ENCODE results near the gene FGFR4. TPM values are rescaled to one million over a fixed set of nuclear protein-coding genes. Genes with fewer than 3 reads are reported as not detected.

The FGFR4 gene
- total and polyA plus RNA-seq, 2 experiments from 2014 or later, result 43.4 to 150 TPM

DNA sequence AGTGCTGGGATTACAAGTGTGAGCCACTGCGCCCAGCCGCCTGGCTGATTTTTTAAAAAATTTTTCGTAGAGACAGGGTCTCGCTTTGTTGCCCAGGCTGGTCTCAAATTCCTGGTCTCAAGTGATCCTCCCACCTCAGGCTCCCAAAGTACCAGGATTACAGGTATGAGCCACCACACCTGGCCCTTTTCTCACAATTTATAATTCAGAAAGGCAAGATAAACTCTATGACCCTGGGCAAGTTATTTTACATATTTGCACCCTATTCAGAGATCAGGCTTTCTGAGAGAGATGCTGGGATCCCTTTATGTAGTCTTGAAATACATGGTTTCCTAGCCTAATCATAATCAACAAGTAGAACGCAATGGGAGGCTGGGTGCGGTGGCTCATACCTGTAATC, 43.6 kb upstream of the FGFR4 start:
- H4K20me1 ChIP-seq (replicated peaks; ENCODE audit: insufficient read depth), result peaks cover 4% of the 10 kb centered on the region
- Mint-ChIP-seq H3K9me3 (no peaks in the 10 kb centered on the region), H3K27ac (no peak overlapping the region), H3K4me3 (no peak overlapping the region), H3K36me3 (ENCODE audit: low read depth) (peaks cover 21% of the 10 kb centered on the region), H3K27me3 (ENCODE audit: insufficient read depth, low read depth, poor library complexity) (no peaks in the 10 kb centered on the region), H3K4me1 (no peaks in the 10 kb centered on the region)
- no peak overlapping the region for H3K4me3 ChIP-seq
- H3K4me2 ChIP-seq, result no peak overlapping the region
- ATAC-seq (no peak), DNase-seq (ENCODE audit: low spot score) (no peak)
- TF ChIP-seq, protein P1, sequence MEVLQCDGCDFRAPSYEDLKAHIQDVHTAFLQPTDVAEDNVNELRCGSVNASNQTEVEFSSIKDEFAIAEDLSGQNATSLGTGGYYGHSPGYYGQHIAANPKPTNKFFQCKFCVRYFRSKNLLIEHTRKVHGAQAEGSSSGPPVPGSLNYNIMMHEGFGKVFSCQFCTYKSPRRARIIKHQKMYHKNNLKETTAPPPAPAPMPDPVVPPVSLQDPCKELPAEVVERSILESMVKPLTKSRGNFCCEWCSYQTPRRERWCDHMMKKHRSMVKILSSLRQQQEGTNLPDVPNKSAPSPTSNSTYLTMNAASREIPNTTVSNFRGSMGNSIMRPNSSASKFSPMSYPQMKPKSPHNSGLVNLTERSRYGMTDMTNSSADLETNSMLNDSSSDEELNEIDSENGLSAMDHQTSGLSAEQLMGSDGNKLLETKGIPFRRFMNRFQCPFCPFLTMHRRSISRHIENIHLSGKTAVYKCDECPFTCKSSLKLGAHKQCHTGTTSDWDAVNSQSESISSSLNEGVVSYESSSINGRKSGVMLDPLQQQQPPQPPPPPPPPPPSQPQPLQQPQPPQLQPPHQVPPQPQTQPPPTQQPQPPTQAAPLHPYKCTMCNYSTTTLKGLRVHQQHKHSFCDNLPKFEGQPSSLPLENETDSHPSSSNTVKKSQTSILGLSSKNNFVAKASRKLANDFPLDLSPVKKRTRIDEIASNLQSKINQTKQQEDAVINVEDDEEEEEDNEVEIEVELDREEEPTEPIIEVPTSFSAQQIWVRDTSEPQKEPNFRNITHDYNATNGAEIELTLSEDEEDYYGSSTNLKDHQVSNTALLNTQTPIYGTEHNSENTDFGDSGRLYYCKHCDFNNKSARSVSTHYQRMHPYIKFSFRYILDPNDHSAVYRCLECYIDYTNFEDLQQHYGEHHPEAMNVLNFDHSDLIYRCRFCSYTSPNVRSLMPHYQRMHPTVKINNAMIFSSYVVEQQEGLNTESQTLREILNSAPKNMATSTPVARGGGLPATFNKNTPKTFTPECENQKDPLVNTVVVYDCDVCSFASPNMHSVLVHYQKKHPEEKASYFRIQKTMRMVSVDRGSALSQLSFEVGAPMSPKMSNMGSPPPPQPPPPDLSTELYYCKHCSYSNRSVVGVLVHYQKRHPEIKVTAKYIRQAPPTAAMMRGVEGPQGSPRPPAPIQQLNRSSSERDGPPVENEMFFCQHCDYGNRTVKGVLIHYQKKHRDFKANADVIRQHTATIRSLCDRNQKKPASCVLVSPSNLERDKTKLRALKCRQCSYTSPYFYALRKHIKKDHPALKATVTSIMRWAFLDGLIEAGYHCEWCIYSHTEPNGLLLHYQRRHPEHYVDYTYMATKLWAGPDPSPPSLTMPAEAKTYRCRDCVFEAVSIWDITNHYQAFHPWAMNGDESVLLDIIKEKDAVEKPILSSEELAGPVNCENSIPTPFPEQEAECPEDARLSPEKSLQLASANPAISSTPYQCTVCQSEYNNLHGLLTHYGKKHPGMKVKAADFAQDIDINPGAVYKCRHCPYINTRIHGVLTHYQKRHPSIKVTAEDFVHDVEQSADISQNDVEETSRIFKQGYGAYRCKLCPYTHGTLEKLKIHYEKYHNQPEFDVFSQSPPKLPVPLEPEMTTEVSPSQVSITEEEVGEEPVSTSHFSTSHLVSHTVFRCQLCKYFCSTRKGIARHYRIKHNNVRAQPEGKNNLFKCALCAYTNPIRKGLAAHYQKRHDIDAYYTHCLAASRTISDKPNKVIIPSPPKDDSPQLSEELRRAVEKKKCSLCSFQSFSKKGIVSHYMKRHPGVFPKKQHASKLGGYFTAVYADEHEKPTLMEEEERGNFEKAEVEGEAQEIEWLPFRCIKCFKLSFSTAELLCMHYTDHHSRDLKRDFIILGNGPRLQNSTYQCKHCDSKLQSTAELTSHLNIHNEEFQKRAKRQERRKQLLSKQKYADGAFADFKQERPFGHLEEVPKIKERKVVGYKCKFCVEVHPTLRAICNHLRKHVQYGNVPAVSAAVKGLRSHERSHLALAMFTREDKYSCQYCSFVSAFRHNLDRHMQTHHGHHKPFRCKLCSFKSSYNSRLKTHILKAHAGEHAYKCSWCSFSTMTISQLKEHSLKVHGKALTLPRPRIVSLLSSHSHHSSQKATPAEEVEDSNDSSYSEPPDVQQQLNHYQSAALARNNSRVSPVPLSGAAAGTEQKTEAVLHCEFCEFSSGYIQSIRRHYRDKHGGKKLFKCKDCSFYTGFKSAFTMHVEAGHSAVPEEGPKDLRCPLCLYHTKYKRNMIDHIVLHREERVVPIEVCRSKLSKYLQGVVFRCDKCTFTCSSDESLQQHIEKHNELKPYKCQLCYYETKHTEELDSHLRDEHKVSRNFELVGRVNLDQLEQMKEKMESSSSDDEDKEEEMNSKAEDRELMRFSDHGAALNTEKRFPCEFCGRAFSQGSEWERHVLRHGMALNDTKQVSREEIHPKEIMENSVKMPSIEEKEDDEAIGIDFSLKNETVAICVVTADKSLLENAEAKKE (CRISPR knock-in tag; IDR thresholded peaks at IDR 0.05), result no peak
- TF ChIP-seq STAT1 (IDR thresholded peaks at IDR 0.05; ENCODE audit: unreplicated experiment), result no peak
- TF ChIP-seq, protein P2, sequence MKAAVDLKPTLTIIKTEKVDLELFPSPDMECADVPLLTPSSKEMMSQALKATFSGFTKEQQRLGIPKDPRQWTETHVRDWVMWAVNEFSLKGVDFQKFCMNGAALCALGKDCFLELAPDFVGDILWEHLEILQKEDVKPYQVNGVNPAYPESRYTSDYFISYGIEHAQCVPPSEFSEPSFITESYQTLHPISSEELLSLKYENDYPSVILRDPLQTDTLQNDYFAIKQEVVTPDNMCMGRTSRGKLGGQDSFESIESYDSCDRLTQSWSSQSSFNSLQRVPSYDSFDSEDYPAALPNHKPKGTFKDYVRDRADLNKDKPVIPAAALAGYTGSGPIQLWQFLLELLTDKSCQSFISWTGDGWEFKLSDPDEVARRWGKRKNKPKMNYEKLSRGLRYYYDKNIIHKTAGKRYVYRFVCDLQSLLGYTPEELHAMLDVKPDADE (IDR thresholded peaks at IDR 0.05), result no peak
- TF ChIP-seq JUNB (IDR thresholded peaks at IDR 0.05; ENCODE audit: unreplicated experiment), result no peak
- no peak for TF ChIP-seq ZNF331 (CRISPR knock-in tag; IDR thresholded peaks at IDR 0.05; ENCODE audit: low read depth)
- no peak for TF ChIP-seq ZNF114 (CRISPR knock-in tag; IDR thresholded peaks at IDR 0.05)
- TF ChIP-seq POLR2AphosphoS5 (IDR thresholded peaks at IDR 0.05; ENCODE audit: low read depth), result no peak
- TF ChIP-seq, protein P3, sequence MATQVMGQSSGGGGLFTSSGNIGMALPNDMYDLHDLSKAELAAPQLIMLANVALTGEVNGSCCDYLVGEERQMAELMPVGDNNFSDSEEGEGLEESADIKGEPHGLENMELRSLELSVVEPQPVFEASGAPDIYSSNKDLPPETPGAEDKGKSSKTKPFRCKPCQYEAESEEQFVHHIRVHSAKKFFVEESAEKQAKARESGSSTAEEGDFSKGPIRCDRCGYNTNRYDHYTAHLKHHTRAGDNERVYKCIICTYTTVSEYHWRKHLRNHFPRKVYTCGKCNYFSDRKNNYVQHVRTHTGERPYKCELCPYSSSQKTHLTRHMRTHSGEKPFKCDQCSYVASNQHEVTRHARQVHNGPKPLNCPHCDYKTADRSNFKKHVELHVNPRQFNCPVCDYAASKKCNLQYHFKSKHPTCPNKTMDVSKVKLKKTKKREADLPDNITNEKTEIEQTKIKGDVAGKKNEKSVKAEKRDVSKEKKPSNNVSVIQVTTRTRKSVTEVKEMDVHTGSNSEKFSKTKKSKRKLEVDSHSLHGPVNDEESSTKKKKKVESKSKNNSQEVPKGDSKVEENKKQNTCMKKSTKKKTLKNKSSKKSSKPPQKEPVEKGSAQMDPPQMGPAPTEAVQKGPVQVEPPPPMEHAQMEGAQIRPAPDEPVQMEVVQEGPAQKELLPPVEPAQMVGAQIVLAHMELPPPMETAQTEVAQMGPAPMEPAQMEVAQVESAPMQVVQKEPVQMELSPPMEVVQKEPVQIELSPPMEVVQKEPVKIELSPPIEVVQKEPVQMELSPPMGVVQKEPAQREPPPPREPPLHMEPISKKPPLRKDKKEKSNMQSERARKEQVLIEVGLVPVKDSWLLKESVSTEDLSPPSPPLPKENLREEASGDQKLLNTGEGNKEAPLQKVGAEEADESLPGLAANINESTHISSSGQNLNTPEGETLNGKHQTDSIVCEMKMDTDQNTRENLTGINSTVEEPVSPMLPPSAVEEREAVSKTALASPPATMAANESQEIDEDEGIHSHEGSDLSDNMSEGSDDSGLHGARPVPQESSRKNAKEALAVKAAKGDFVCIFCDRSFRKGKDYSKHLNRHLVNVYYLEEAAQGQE (IDR thresholded peaks at IDR 0.05; ENCODE audit: unreplicated experiment), result no peak
- no peak for TF ChIP-seq CREB1 (CRISPR knock-in tag; IDR thresholded peaks at IDR 0.05; ENCODE audit: low read depth)
- H2AFZ ChIP-seq, result no peak overlapping the region
- peaks cover 10% of the 10 kb centered on the region for H3K79me2 ChIP-seq (replicated peaks; ENCODE audit: insufficient read depth)
- no peaks in the 10 kb centered on the region for H3F3A ChIP-seq (replicated peaks; ENCODE audit: low read depth)
- no peaks in the 10 kb centered on the region for H3K27me3 ChIP-seq (ENCODE audit: insufficient read depth)
- H3K36me3 ChIP-seq (ENCODE audit: insufficient read depth), result peaks cover 6% of the 10 kb centered on the region; the same call in 1 of the 2 replicates
- no peaks in the 10 kb centered on the region for H3K9me2 ChIP-seq (ENCODE audit: insufficient read depth)
- no peaks in the 10 kb centered on the region for H3K4me1 ChIP-seq (ENCODE audit: insufficient read depth)
- no peak overlapping the region for H3K27ac ChIP-seq (ENCODE audit: low read depth)

Measured in GM23338 (cell line).